Astrocyte (in vitro differentiated cells and primary cell): ENCODE data around the gene TEX50.

Experiments used
- EZH2 ChIP-seq: IDR thresholded peaks from 2 replicates; pipeline ENCODE4 v1.6.1; 2012; ENCODE audit warnings: mild to moderate bottlenecking, low read length, inconsistent platforms; ENCODE audit not compliant: insufficient read depth
- TF ChIP-seq, protein P1 (sequence below): IDR thresholded peaks from 2 replicates; pipeline ENCODE4 v1.5.1; 2011; ENCODE audit warnings: low read depth, mild to moderate bottlenecking, inconsistent platforms, low read length, moderate library complexity; ENCODE audit not compliant: insufficient read depth

DNA sequence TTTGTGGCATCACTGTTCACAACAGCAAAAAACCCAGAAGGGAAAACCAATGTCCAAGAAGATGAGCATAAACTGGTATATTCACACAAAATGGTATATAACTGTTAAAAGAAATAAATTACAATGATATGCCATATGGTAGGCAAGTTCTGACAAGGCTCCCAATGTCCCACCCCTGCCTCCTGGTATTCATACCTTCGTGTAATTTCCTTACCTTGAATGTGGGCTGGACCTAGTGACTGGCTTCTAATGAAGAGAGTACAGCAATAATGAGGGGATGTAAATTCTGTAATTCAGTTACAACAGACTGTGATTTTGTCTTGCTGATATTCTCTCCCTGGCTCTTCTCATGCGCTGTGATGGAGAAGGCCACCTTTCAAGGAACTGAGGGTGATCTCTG, 25.2 kb downstream of the TEX50 start:
- TF ChIP-seq, protein P1, sequence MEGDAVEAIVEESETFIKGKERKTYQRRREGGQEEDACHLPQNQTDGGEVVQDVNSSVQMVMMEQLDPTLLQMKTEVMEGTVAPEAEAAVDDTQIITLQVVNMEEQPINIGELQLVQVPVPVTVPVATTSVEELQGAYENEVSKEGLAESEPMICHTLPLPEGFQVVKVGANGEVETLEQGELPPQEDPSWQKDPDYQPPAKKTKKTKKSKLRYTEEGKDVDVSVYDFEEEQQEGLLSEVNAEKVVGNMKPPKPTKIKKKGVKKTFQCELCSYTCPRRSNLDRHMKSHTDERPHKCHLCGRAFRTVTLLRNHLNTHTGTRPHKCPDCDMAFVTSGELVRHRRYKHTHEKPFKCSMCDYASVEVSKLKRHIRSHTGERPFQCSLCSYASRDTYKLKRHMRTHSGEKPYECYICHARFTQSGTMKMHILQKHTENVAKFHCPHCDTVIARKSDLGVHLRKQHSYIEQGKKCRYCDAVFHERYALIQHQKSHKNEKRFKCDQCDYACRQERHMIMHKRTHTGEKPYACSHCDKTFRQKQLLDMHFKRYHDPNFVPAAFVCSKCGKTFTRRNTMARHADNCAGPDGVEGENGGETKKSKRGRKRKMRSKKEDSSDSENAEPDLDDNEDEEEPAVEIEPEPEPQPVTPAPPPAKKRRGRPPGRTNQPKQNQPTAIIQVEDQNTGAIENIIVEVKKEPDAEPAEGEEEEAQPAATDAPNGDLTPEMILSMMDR = no peak
- TF ChIP-seq EZH2 = no peak
